ENCODE results near the gene GINS2. TPM values are rescaled to one million over a fixed set of nuclear protein-coding genes. Genes with fewer than 3 reads are reported as not detected.

Gene GINS2
- total and polyA plus RNA-seq, 2 of the 4 experiments (the other 2 are of a cell fraction) = 12.0 to 13.4 TPM

- H3K4ac ChIP-seq (ENCODE audit: low read depth, low read length) = no peak overlapping the region
- no peak for ATAC-seq (ENCODE audit: low read depth)
- CTCF ChIA-PET = no interaction called here
- H3K9me1 ChIP-seq (ENCODE audit: insufficient read depth, low read length) = no peaks in the 10 kb centered on the region
- H4K8ac ChIP-seq (ENCODE audit: low read depth in 2 of 2, low read length in 2 of 2) = no peak overlapping the region
- dilution Hi-C loops (cut with HindIII; ENCODE audit: low sequenced_read_pairs, unreplicated experiment) (no loop called here), intact Hi-C loops (cut with micrococcal nuclease) (no loop called here), in situ Hi-C loops (cut with MboI; ENCODE audit: low sequenced_read_pairs) (no loop called here)
- no peaks in the 10 kb centered on the region for H3K27me3 ChIP-seq (ENCODE audit: control insufficient read depth, insufficient read depth, low read length)
- no peak overlapping the region for H4K91ac ChIP-seq (ENCODE audit: insufficient read depth, low read depth, low read length)
- H3K18ac ChIP-seq (ENCODE audit: low read depth, low read length) = no peak overlapping the region
- H2BK5ac ChIP-seq (ENCODE audit: low read depth, low read length, poor library complexity, severe bottlenecking) = no peak overlapping the region
- H4K5ac ChIP-seq (ENCODE audit: low read depth, low read length) = no peak overlapping the region
- no peak overlapping the region for H2AK5ac ChIP-seq (ENCODE audit: low read depth, low read length)
- peaks cover 99% of the 10 kb centered on the region for H4K20me1 ChIP-seq (ENCODE audit: insufficient read depth, low read length)
- H3K9me3 ChIP-seq (ENCODE audit: control insufficient read depth, insufficient read depth, low read length) = peaks cover 11% of the 10 kb centered on the region
- no peak overlapping the region for H3K4me2 ChIP-seq (ENCODE audit: low read depth, low read length)
- no peaks in the 10 kb centered on the region for H3K4me1 ChIP-seq (ENCODE audit: control insufficient read depth, insufficient read depth, low read length)
- no TSS peak for BruUV-seq (replicated peaks)
- WGBS, 2 experiments (ENCODE audit: extremely low coverage in 2 of 2, insufficient read length in 1 of 2) = 90% methylated on average over 20 of the region's 35 CpGs; no CpG with 5 or more reads in 1 of the 2 experiments
- TF ChIP-seq USF2 (IDR thresholded peaks at IDR 0.05; ENCODE audit: low read depth, low read length) (no peak), NFE2L2 (IDR thresholded peaks at IDR 0.05; ENCODE audit: low read depth, low read length) (no peak), MAFK (IDR thresholded peaks at IDR 0.05; ENCODE audit: low read depth, low read length) (no peak), POLR2A (IDR thresholded peaks at IDR 0.05; ENCODE audit: low read depth, low read length) (no peak), CEBPB (IDR thresholded peaks at IDR 0.05; ENCODE audit: low read depth, low read length) (no peak), BHLHE40 (IDR thresholded peaks at IDR 0.05; ENCODE audit: low read depth, low read length) (no peak), CTCF (conservative IDR thresholded peaks at IDR 0.05; ENCODE audit: low read depth, low read length) (no peak), SMC3 (IDR thresholded peaks at IDR 0.05; ENCODE audit: low read depth, low read length) (no peak), MAZ (IDR thresholded peaks at IDR 0.05; ENCODE audit: borderline replicate concordance, low read depth, low read length) (no peak), RFX5 (IDR thresholded peaks at IDR 0.05; ENCODE audit: low read depth, low read length) (no peak), RCOR1 (IDR thresholded peaks at IDR 0.05; ENCODE audit: insufficient replicate concordance, low read length) (no peak)
- no peak overlapping the region for H2AK9ac ChIP-seq (replicated peaks; ENCODE audit: low read depth, low read length, poor library complexity)
- H3K36me3 ChIP-seq (ENCODE audit: control insufficient read depth, insufficient read depth, low read length) = peaks cover 5% of the 10 kb centered on the region; the same call in 1 of the 2 replicates
- H3K79me1 ChIP-seq (ENCODE audit: low read depth in 1 of 2, low read length in 2 of 2) = peaks cover 20 to 43% of the 10 kb centered on the region in 2 experiments
- no peak overlapping the region for H3K9ac ChIP-seq (ENCODE audit: low read depth, low read length)
- H3K14ac ChIP-seq (replicated peaks; ENCODE audit: low read depth, low read length) = no peak overlapping the region
- no peak overlapping the region for H2AFZ ChIP-seq (replicated peaks; ENCODE audit: low read length, poor library complexity)
- H2BK20ac ChIP-seq (ENCODE audit: low read depth, low read length) = no peak overlapping the region
- H2BK120ac ChIP-seq (ENCODE audit: low read depth, low read length) = no peak overlapping the region
- no peak overlapping the region for H3K56ac ChIP-seq (ENCODE audit: extremely low read depth, insufficient read depth, low read length)
- no peak for DNase-seq
- H3K4me3 ChIP-seq (ENCODE audit: insufficient read depth, low read depth, low read length) = no peak overlapping the region
- H3K27ac ChIP-seq (ENCODE audit: insufficient read depth, low read length) = no peak overlapping the region
- no peak overlapping the region for H2BK15ac ChIP-seq (ENCODE audit: low read depth, low read length)
- H3K23ac ChIP-seq (ENCODE audit: low read depth, low read length) = no peak overlapping the region
- POLR2A ChIA-PET (ENCODE audit: unreplicated experiment) = no interaction called here
These were observed 54.9 kb downstream of the GINS2 start for GRCh38 chr16:85633888-85634287.
